ENCODE results near the gene CDK19.
"Not testable (repeated sequence)": the region's sequence is repeated elsewhere in the genome, so short reads cannot be mapped to it uniquely, and the experiment has no call there.

CDK19 gene

GRCh38 chr6:110756817-110757216 lies 58.5 kb downstream of the CDK19 start:
- no peak for DNase-seq (ENCODE audit: low spot score)

GRCh38 chr6:110755411-110755834 lies 59.8 kb downstream of the CDK19 start:
- no peak for DNase-seq (ENCODE audit: low spot score)

GRCh38 chr6:110753936-110754668 lies 61.2 kb downstream of the CDK19 start:
- DNase-seq (ENCODE audit: low spot score) = not testable (repeated sequence)

- DNase-seq (ENCODE audit: low spot score) = no peak
Measured at GRCh38 chr6:110748453-110748852, 66.8 kb downstream of the CDK19 start.

GRCh38 chr6:110746680-110747079 lies 68.6 kb downstream of the CDK19 start:
- DNase-seq (ENCODE audit: low spot score) = no peak

- no peak for DNase-seq (ENCODE audit: low spot score)
Measured at GRCh38 chr6:110744991-110745390, 70.3 kb downstream of the CDK19 start.

GRCh38 chr6:110742552-110742951 lies 72.7 kb downstream of the CDK19 start:
- DNase-seq (ENCODE audit: low spot score) = not testable (repeated sequence)

GRCh38 chr6:110741517-110741916 lies 73.8 kb downstream of the CDK19 start:
- no peak for DNase-seq (ENCODE audit: low spot score)

- no peak for DNase-seq (ENCODE audit: low spot score)
Measured at GRCh38 chr6:110738899-110739365, 76.3 kb downstream of the CDK19 start.

GRCh38 chr6:110735666-110736065 lies 79.6 kb downstream of the CDK19 start:
- DNase-seq (ENCODE audit: low spot score) = no peak

- DNase-seq (ENCODE audit: low spot score) = no peak
Measured at GRCh38 chr6:110731898-110732297, 83.4 kb downstream of the CDK19 start.

GRCh38 chr6:110731196-110731595 lies 84.1 kb downstream of the CDK19 start:
- DNase-seq (ENCODE audit: low spot score) = no peak

- DNase-seq (ENCODE audit: low spot score) = no peak
Measured at GRCh38 chr6:110728501-110728900, 86.8 kb downstream of the CDK19 start.

- DNase-seq (ENCODE audit: low spot score) = no peak
Measured at GRCh38 chr6:110723017-110723416, 92.3 kb downstream of the CDK19 start.

- no peak for DNase-seq (ENCODE audit: low spot score)
Measured at GRCh38 chr6:110720066-110720465, 95.2 kb downstream of the CDK19 start.

- DNase-seq (ENCODE audit: low spot score) = not testable (repeated sequence)
Measured at GRCh38 chr6:110719601-110720000, 95.7 kb downstream of the CDK19 start.

GRCh38 chr6:110714143-110714542 lies 101.1 kb downstream of the CDK19 start:
- DNase-seq (ENCODE audit: low spot score) = no peak

GRCh38 chr6:110712238-110712637 lies 103.0 kb downstream of the CDK19 start:
- no peak for DNase-seq (ENCODE audit: low spot score)

GRCh38 chr6:110710115-110710514 lies 105.2 kb downstream of the CDK19 start:
- no peak for DNase-seq (ENCODE audit: low spot score)

- no peak for DNase-seq (ENCODE audit: low spot score)
Measured at GRCh38 chr6:110708295-110708950, 106.8 kb downstream of the CDK19 start.

- DNase-seq (ENCODE audit: low spot score) = no peak
Measured at GRCh38 chr6:110705543-110705942, 109.7 kb downstream of the CDK19 start.

- DNase-seq (ENCODE audit: low spot score) = no peak
Measured at GRCh38 chr6:110703906-110704594, 111.2 kb downstream of the CDK19 start.

All from LoVo (cell line).